ENCODE results near the gene CADPS. TPM values are rescaled to one million over a fixed set of nuclear protein-coding genes. Genes with fewer than 3 reads are reported as not detected.

Gene CADPS
- polyA plus RNA-seq, 1 donor from 2014 or later: 118 TPM

DNA sequence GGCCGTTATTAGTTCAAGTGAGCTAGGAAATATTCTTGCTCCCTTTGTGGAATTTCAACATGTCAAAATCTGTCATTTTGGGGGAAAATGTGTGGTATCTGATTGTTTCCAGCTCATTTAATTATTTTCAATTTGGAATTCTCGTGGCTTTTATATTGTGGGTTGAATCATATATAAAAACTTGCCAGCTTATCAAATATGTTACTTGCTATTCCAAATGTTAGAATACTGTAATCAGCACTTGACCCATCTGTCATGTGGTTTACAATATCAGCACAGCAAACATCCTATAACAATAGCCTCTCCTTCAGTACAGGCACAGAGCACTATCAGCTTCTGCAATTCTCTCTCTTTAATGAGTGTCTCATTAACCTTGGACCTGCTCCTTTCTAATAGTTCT lies 371.7 kb downstream of the CADPS start:
- Histone ChIP-seq H3K9me2 (ENCODE audit: insufficient read depth, low read length) (no peaks in the 10 kb centered on the region), H4K20me1 (ENCODE audit: insufficient read depth) (no peaks in the 10 kb centered on the region), H2AFZ (ENCODE audit: low read depth, low read length) (no peak overlapping the region), H3K27me3 (ENCODE audit: insufficient read depth, low read depth, low read length) (no peaks in the 10 kb centered on the region), H3K79me2 (replicated peaks; ENCODE audit: insufficient read depth, low read length) (no peaks in the 10 kb centered on the region), H3K4me3 (ENCODE audit: low read length) (no peak overlapping the region), H3K9ac (ENCODE audit: low read length) (no peak overlapping the region), H3K9me3 (ENCODE audit: low read length) (no peaks in the 10 kb centered on the region), H3K4me2 (ENCODE audit: low read length) (no peak overlapping the region), H3K27ac (ENCODE audit: low read length) (no peak overlapping the region), H3F3A (ENCODE audit: insufficient read depth, low read length, poor library complexity, severe bottlenecking) (no peaks in the 10 kb centered on the region), H3K36me3 (ENCODE audit: insufficient read depth, low read length) (no peaks in the 10 kb centered on the region)
- TF ChIP-seq MXI1 (conservative IDR thresholded peaks at IDR 0.05; ENCODE audit: poor library complexity, severe bottlenecking) (no peak), POLR2AphosphoS5 (IDR thresholded peaks at IDR 0.05) (no peak), EP300 (conservative IDR thresholded peaks at IDR 0.05; ENCODE audit: poor library complexity, severe bottlenecking) (no peak), EZH2 (IDR thresholded peaks at IDR 0.05; ENCODE audit: borderline replicate concordance, insufficient read depth, low read length, poor library complexity, severe bottlenecking) (no peak), TAF1 (IDR thresholded peaks at IDR 0.05; ENCODE audit: low read depth) (no peak), RAD21 (conservative IDR thresholded peaks at IDR 0.05) (no peak), SMC3 (conservative IDR thresholded peaks at IDR 0.05; ENCODE audit: poor library complexity) (no peak)
- TF ChIP-seq, protein P1, sequence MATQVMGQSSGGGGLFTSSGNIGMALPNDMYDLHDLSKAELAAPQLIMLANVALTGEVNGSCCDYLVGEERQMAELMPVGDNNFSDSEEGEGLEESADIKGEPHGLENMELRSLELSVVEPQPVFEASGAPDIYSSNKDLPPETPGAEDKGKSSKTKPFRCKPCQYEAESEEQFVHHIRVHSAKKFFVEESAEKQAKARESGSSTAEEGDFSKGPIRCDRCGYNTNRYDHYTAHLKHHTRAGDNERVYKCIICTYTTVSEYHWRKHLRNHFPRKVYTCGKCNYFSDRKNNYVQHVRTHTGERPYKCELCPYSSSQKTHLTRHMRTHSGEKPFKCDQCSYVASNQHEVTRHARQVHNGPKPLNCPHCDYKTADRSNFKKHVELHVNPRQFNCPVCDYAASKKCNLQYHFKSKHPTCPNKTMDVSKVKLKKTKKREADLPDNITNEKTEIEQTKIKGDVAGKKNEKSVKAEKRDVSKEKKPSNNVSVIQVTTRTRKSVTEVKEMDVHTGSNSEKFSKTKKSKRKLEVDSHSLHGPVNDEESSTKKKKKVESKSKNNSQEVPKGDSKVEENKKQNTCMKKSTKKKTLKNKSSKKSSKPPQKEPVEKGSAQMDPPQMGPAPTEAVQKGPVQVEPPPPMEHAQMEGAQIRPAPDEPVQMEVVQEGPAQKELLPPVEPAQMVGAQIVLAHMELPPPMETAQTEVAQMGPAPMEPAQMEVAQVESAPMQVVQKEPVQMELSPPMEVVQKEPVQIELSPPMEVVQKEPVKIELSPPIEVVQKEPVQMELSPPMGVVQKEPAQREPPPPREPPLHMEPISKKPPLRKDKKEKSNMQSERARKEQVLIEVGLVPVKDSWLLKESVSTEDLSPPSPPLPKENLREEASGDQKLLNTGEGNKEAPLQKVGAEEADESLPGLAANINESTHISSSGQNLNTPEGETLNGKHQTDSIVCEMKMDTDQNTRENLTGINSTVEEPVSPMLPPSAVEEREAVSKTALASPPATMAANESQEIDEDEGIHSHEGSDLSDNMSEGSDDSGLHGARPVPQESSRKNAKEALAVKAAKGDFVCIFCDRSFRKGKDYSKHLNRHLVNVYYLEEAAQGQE (IDR thresholded peaks at IDR 0.05; ENCODE audit: borderline replicate concordance): no peak
- TF ChIP-seq, protein P2, sequence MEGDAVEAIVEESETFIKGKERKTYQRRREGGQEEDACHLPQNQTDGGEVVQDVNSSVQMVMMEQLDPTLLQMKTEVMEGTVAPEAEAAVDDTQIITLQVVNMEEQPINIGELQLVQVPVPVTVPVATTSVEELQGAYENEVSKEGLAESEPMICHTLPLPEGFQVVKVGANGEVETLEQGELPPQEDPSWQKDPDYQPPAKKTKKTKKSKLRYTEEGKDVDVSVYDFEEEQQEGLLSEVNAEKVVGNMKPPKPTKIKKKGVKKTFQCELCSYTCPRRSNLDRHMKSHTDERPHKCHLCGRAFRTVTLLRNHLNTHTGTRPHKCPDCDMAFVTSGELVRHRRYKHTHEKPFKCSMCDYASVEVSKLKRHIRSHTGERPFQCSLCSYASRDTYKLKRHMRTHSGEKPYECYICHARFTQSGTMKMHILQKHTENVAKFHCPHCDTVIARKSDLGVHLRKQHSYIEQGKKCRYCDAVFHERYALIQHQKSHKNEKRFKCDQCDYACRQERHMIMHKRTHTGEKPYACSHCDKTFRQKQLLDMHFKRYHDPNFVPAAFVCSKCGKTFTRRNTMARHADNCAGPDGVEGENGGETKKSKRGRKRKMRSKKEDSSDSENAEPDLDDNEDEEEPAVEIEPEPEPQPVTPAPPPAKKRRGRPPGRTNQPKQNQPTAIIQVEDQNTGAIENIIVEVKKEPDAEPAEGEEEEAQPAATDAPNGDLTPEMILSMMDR (IDR thresholded peaks at IDR 0.05; ENCODE audit: poor library complexity, severe bottlenecking): no peak

DNA sequence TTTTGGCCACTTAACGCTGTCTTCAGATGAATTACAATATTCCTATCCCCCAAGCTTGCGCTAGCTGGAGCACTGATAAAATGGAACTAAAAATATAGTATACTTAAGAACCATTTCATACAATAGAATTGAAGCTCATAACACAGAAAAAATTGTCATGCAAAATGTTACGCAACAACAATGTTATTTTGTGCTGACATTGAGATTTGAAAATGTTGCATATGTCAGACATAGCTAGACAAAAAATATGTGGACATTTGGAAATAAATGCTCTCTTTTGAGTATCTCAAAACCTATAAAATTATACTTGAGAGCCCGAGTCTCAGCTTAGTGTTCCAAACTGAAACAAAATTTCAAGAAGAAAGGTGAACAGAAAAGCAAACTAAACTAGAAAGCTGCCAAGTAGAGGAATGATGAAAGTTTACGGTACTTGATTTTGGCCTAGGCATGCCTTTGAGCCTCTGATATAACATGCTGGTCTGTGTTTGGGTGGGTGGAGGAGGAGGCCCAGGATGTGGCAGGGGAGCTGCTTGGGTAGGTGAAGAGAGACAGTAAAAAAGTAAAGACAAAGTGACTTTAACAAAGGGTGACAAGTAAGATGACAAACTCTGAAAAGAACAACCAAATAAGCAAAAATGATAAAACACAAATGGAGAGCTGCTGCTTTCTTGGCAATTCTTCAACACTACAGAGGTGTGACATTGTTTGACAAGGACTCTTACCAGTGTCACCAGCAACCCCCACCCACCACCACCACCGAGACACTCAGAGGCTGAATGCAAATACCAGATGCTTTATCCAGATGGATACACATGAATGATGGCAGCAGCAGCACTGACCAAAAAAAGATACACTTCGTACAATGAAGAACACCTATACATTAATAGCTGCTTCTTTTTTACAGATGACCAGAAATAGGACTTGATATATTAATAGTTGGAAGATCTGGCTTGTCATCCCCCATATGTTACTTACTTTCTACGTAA lies 372.6 kb downstream of the CADPS start:
- TF ChIP-seq SMC3 (conservative IDR thresholded peaks at IDR 0.05; ENCODE audit: poor library complexity) (no peak), POLR2AphosphoS5 (IDR thresholded peaks at IDR 0.05) (no peak), EP300 (conservative IDR thresholded peaks at IDR 0.05; ENCODE audit: poor library complexity, severe bottlenecking) (no peak), MXI1 (conservative IDR thresholded peaks at IDR 0.05; ENCODE audit: poor library complexity, severe bottlenecking) (no peak), TAF1 (IDR thresholded peaks at IDR 0.05; ENCODE audit: low read depth) (no peak), EZH2 (IDR thresholded peaks at IDR 0.05; ENCODE audit: borderline replicate concordance, insufficient read depth, low read length, poor library complexity, severe bottlenecking) (no peak), RAD21 (conservative IDR thresholded peaks at IDR 0.05) (no peak)
- TF ChIP-seq, protein P1 (IDR thresholded peaks at IDR 0.05; ENCODE audit: borderline replicate concordance): no peak
- TF ChIP-seq, protein P2 (IDR thresholded peaks at IDR 0.05; ENCODE audit: poor library complexity, severe bottlenecking): no peak
- Histone ChIP-seq H3K36me3 (ENCODE audit: insufficient read depth, low read length) (no peaks in the 10 kb centered on the region), H4K20me1 (ENCODE audit: insufficient read depth) (no peaks in the 10 kb centered on the region), H3K27ac (ENCODE audit: low read length) (no peak overlapping the region), H3K9me3 (ENCODE audit: low read length) (no peaks in the 10 kb centered on the region), H3K79me2 (replicated peaks; ENCODE audit: insufficient read depth, low read length) (no peaks in the 10 kb centered on the region), H3F3A (ENCODE audit: insufficient read depth, low read length, poor library complexity, severe bottlenecking) (no peaks in the 10 kb centered on the region), H3K4me3 (ENCODE audit: low read length) (no peak overlapping the region), H3K9me2 (ENCODE audit: insufficient read depth, low read length) (no peaks in the 10 kb centered on the region), H3K27me3 (ENCODE audit: insufficient read depth, low read depth, low read length) (no peaks in the 10 kb centered on the region), H2AFZ (ENCODE audit: low read depth, low read length) (no peak overlapping the region), H3K4me2 (ENCODE audit: low read length) (no peak overlapping the region), H3K9ac (ENCODE audit: low read length) (no peak overlapping the region)

Measured in neural cell (in vitro differentiated cells).